Neutrophil (primary cell): ENCODE measurements around the gene DNMT3A.

ENCODE experiments used
- H3K27ac ChIP-seq: fragments of 200-600 bp; sonication (generic); 2 replicates; pipeline ENCODE4 v1.5.1; 2016; ENCODE audit warnings: mild to moderate bottlenecking, moderate library complexity
- H3K27me3 ChIP-seq: fragments of 200-600 bp; sonication (generic); 2 replicates; pipeline ENCODE4 v1.6.0; 2016; ENCODE audit warnings: mild to moderate bottlenecking
- H3K36me3 ChIP-seq: fragments of 200-600 bp; sonication (generic); 2 replicates; pipeline ENCODE4 v1.5.1; 2017
- H3K4me1 ChIP-seq, 2 experiments: fragments of 200-600 bp in 1 of 2; sonication (generic) in 1 of 2; 1 replicate in 1 of 2; 2 replicates in 1 of 2; pipeline versions ENCODE4 v1.5.1 to v1.6.1; 2013 to 2016; ENCODE audit warnings: low read depth in 1 of 2, low read length in 1 of 2, mild to moderate bottlenecking in 1 of 2, moderate library complexity in 1 of 2; ENCODE audit not compliant: control insufficient read depth in 1 of 2, insufficient read depth in 1 of 2
- H3K4me3 ChIP-seq, 2 experiments: fragments of 200-600 bp in 1 of 2; sonication (generic) in 1 of 2; 1 replicate in 1 of 2; 2 replicates in 1 of 2; pipeline ENCODE4 v1.5.1; 2013 to 2016; ENCODE audit warnings: low read depth in 1 of 2, low read length in 1 of 2, mild to moderate bottlenecking in 1 of 2, moderate library complexity in 1 of 2
- H3K9me3 ChIP-seq: fragments of 200-600 bp; sonication (generic); 2 replicates; pipeline ENCODE4 v1.5.1; 2016
- TF ChIP-seq, protein P1 (sequence below): fragments of 200-600 bp; sonication (generic); IDR thresholded peaks from 2 replicates; pipeline ENCODE4 v1.5.1; 2016; ENCODE audit warnings: antibody characterized with exemption

Gene DNMT3A

DNA sequence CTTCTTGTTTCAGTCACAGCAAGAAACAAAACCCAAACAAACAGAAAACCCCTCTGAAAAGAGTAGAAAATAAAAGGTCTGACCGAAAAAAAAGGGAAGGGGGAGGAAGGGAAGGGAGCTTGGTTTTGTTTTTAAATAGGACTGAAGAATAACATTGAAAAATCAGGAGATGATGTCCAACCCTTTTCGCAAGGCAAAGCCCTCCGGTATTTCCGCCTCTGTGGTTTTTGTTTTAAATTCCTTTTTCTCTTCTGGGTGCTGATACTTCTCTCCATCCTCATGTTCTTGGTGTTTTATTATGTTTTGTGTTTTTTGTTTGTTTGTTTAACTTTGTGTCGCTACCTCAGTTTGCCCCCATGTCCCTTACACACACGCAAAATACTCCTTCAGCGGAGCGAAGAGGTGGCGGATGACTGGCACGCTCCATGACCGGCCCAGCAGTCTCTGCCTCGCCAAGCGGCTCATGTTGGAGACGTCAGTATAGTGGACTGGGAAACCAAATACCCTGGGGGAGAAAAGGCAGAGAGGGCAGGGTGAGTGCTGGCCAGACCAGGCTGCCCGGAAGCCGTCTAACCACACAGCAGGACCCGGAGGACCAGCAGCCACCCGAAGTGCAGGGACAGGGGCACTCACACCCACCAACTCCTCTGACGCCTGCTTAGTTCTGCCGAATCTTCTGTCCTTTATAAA, 107.7 kb downstream of the DNMT3A start:
- Histone ChIP-seq H3K27ac (no peak overlapping the region), H3K36me3 (peaks cover 81% of the 10 kb centered on the region), H3K4me1 (no peaks in the 10 kb centered on the region), H3K27me3 (no peaks in the 10 kb centered on the region), H3K9me3 (no peaks in the 10 kb centered on the region), H3K4me3 (no peak overlapping the region)
- TF ChIP-seq, protein P1, sequence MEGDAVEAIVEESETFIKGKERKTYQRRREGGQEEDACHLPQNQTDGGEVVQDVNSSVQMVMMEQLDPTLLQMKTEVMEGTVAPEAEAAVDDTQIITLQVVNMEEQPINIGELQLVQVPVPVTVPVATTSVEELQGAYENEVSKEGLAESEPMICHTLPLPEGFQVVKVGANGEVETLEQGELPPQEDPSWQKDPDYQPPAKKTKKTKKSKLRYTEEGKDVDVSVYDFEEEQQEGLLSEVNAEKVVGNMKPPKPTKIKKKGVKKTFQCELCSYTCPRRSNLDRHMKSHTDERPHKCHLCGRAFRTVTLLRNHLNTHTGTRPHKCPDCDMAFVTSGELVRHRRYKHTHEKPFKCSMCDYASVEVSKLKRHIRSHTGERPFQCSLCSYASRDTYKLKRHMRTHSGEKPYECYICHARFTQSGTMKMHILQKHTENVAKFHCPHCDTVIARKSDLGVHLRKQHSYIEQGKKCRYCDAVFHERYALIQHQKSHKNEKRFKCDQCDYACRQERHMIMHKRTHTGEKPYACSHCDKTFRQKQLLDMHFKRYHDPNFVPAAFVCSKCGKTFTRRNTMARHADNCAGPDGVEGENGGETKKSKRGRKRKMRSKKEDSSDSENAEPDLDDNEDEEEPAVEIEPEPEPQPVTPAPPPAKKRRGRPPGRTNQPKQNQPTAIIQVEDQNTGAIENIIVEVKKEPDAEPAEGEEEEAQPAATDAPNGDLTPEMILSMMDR, result no peak

DNA sequence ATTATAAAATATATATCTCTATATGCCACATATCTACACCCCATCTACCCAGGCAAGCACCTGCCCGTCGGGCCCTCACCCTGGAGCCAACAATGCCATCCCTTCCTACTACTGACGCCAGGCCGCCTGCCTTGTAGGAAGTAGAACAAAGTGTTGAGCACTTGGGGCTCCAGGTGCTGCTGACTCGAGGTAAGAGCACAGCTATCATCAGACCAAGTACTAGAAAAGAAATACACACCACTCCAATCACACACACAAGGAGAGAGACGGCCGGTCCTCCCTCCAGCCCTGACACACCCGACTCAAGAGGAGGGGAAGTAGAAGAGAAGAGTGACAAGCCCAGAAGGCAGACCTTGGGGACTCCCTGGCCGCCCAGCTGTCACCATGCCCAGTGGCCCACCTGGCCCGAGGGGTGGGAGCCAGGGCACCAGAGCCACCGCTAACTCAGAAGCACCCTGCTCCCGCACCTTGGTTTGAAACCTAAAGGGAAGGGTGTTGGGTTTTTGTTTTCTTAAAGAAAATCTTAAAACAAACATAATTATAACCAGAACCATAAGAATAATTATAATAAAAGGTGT, 109.4 kb downstream of the DNMT3A start:
- no peaks in the 10 kb centered on the region for H3K4me1 ChIP-seq
- H3K9me3 ChIP-seq, result no peaks in the 10 kb centered on the region
- H3K27ac ChIP-seq, result no peak overlapping the region
- TF ChIP-seq, protein P1, result no peak
- H3K4me3 ChIP-seq, result no peak overlapping the region
- no peaks in the 10 kb centered on the region for H3K27me3 ChIP-seq
- peaks cover 64% of the 10 kb centered on the region for H3K36me3 ChIP-seq

DNA sequence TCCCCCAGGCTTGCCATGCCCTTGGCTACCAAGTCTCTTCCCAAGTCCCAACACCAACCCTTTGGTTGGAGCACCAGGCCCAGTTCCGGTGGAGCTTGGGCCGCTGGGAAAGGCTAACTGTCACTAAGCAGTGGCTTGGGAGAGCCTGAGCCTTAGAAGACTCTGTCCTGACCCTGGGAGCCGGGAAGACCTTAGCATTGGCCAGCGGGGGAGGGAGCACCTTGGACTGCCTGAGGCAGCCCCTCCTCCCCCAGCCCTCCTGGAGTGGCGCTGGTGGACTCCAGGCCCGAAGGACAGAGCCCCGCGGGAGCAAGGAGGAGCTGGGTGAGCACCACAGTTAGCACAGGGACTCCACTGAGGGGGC, 110.8 kb downstream of the DNMT3A start:
- Histone ChIP-seq H3K36me3 (peaks cover 50% of the 10 kb centered on the region), H3K4me3 (no peak overlapping the region), H3K27me3 (no peaks in the 10 kb centered on the region), H3K4me1 (no peaks in the 10 kb centered on the region), H3K27ac (no peak overlapping the region), H3K9me3 (no peaks in the 10 kb centered on the region)
- TF ChIP-seq, protein P1, result no peak

DNA sequence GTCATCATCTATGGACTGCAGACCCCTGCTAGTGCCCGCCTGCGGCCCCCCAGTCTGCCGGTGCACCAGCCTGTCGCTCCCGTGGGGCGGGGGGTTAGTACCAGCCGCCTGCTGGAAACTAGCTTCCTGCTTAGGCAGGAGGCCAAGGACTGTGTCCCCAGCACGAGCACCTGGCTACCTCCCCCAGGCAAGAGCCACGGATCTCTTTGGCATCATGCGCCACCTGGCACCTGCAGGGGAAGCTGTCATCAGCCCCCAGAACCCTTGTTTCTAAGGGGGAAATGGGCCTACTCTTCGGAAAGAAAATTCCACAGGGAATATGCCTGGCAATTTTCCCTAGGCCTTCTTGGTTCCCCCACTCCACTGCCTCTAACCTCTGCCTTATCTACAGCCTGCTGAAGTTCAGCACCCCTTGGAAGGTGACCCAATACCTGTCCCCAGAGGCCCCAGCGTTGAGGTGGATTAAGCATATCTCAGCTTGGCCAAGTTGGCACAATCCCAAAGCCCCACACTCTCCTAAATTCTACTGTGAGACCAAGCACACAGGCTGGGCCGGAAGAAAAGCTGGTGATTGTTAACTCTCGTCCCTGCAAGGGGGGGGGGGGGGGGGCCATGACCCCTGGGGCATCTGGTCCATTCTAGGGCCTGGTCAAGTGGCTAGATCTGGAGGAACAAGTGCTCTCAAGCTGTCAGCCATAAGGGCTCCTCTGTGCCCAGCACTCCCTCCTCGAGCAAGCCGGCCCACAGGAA, 111.4 kb downstream of the DNMT3A start:
- Histone ChIP-seq H3K4me3 (no peak overlapping the region), H3K27me3 (no peaks in the 10 kb centered on the region), H3K4me1 (no peaks in the 10 kb centered on the region), H3K27ac (no peak overlapping the region), H3K9me3 (no peaks in the 10 kb centered on the region), H3K36me3 (peaks cover 46% of the 10 kb centered on the region)
- TF ChIP-seq, protein P1, result no peak

DNA sequence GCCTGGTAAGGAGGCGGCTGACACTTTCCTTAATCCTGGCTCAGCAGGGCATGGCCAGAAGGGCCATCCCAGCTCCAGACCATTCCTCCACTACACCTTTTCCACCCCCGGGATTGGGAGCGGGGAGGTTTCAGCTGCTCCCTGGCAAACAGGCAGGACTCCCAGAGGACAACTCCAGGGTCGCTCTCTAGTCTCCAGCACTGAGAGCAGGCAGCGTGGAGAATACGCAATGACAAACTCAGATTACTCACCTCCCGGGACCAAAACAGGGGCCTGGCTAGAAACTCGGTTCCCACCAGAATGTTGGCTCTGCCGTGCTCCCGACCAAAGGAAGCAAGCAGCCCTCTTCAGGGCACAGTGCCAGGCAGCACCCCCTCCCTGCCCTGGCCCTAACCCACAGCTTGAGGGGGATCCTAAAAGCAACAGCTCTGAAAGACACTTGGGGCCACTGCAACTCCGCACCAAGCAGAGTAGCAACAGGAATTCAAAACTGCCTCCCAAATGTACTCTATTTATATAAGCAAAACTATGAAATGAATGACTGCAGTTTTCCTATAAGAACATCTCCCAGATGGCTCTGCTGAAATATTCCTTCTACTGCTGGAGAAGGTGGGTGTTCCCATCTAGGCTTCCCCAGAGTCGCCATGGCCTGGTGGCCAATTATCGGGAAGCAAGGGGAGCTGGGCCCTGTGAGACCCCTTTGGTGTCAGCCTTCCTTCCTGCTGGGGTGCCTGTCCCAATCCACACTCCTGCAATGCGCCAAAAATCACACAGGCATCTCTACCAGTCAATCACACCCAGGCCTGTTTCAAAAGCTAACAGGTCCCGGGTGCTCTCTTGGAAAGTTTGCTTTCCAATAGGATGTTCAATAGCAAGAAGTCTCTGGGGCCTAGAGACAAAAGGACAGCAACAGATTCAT, 112.2 kb downstream of the DNMT3A start:
- no peaks in the 10 kb centered on the region for H3K27me3 ChIP-seq
- H3K36me3 ChIP-seq, result peaks cover 38% of the 10 kb centered on the region
- no peaks in the 10 kb centered on the region for H3K9me3 ChIP-seq
- H3K27ac ChIP-seq, result no peak overlapping the region
- H3K4me3 ChIP-seq, result no peak overlapping the region
- TF ChIP-seq, protein P1, result no peak
- H3K4me1 ChIP-seq, result no peaks in the 10 kb centered on the region
